ENCODE measurements around the gene MYO5B.

MYO5B gene

GRCh38 chr18:50061876-50062517, 132.9 kb downstream of the MYO5B start:
- no peak for TF ChIP-seq CTCF (IDR thresholded peaks at IDR 0.05; ENCODE audit: low read depth, low read length)
- H3K4me3 ChIP-seq (ENCODE audit: low read depth, low read length): no peak overlapping the region
- in situ Hi-C loops (cut with HindIII; ENCODE audit: low sequenced_read_pairs): no loop called here
- DNase-seq (ENCODE audit: low read depth, low spot score): no peak

- TF ChIP-seq CTCF (IDR thresholded peaks at IDR 0.05; ENCODE audit: low read depth, low read length): no peak
- DNase-seq (ENCODE audit: low read depth, low spot score): no peak
- H3K4me3 ChIP-seq (ENCODE audit: low read depth, low read length): no peak overlapping the region
- in situ Hi-C loops (cut with HindIII; ENCODE audit: low sequenced_read_pairs): no loop called here
Observed at GRCh38 chr18:50060822-50061221, 134.1 kb downstream of the MYO5B start.

- H3K4me3 ChIP-seq (ENCODE audit: low read depth, low read length): no peak overlapping the region
- in situ Hi-C loops (cut with HindIII; ENCODE audit: low sequenced_read_pairs): no loop called here
- DNase-seq (ENCODE audit: low read depth, low spot score): no peak
- no peak for TF ChIP-seq CTCF (IDR thresholded peaks at IDR 0.05; ENCODE audit: low read depth, low read length)
Observed at GRCh38 chr18:50058731-50059130, 136.2 kb downstream of the MYO5B start.

- in situ Hi-C loops (cut with HindIII; ENCODE audit: low sequenced_read_pairs): no loop called here
- DNase-seq (ENCODE audit: low read depth, low spot score): no peak
- no peak overlapping the region for H3K4me3 ChIP-seq (ENCODE audit: low read depth, low read length)
- TF ChIP-seq CTCF (IDR thresholded peaks at IDR 0.05; ENCODE audit: low read depth, low read length): no peak
Observed at GRCh38 chr18:50057009-50057408, 137.9 kb downstream of the MYO5B start.

GRCh38 chr18:50056185-50056584, 138.8 kb downstream of the MYO5B start:
- in situ Hi-C loops (cut with HindIII; ENCODE audit: low sequenced_read_pairs): no loop called here
- H3K4me3 ChIP-seq (ENCODE audit: low read depth, low read length): no peak overlapping the region
- no peak for TF ChIP-seq CTCF (IDR thresholded peaks at IDR 0.05; ENCODE audit: low read depth, low read length)
- no peak for DNase-seq (ENCODE audit: low read depth, low spot score)

GRCh38 chr18:50055488-50055887, 139.5 kb downstream of the MYO5B start:
- in situ Hi-C loops (cut with HindIII; ENCODE audit: low sequenced_read_pairs): no loop called here

More at GRCh38 chr18:50055488-50055887, 139.5 kb downstream of the MYO5B start:
- DNase-seq (ENCODE audit: low read depth, low spot score): no peak
- TF ChIP-seq CTCF (IDR thresholded peaks at IDR 0.05; ENCODE audit: low read depth, low read length): no peak
- no peak overlapping the region for H3K4me3 ChIP-seq (ENCODE audit: low read depth, low read length)

Data from astrocyte of the spinal cord (primary cell).